Brain microvascular endothelial cell (primary cell): Measurements from ENCODE around the gene MYO9A.

Source experiments
- DNase-seq: peaks from one replicate; pipeline ENCODE4 v3.0.0-alpha.2; 2020
- H3K27ac ChIP-seq: fragments of 250-450 bp; sonication (Bioruptor Pico); 2 replicates; pipeline ENCODE4 v1.5.1; 2020; ENCODE audit warnings: mild to moderate bottlenecking, moderate library complexity
- H3K27me3 ChIP-seq: fragments of 250-450 bp; sonication (Bioruptor Pico); replicated peaks from 2 replicates; pipeline ENCODE4 v1.5.1; 2020; ENCODE audit warnings: mild to moderate bottlenecking
- H3K36me3 ChIP-seq: fragments of 250-450 bp; sonication (Bioruptor Pico); replicated peaks from 2 replicates; pipeline ENCODE4 v1.5.1; 2020; ENCODE audit warnings: mild to moderate bottlenecking
- H3K4me3 ChIP-seq: 2 replicates; pipeline ENCODE4 v1.5.1; 2011; ENCODE audit warnings: low read depth, mild to moderate bottlenecking, control low read depth, low read length, moderate library complexity
- in situ Hi-C: cut with HindIII; loops from 2 replicates; pipeline ENCODE4 v1.10.0; 2017; ENCODE audit warnings: low sequenced_read_pairs, low pct_ligation_motif_present
- TF ChIP-seq, protein P1 (sequence below): IDR thresholded peaks from 2 replicates; pipeline ENCODE4 v1.5.1; 2011; ENCODE audit warnings: low read depth, mild to moderate bottlenecking, moderate library complexity, low read length, control low read depth, inconsistent platforms; ENCODE audit errors: missing control alignments

MYO9A gene

GRCh38 chr15:71786673-71787072 lies 331.3 kb downstream of the MYO9A start:
- TF ChIP-seq, protein P1, sequence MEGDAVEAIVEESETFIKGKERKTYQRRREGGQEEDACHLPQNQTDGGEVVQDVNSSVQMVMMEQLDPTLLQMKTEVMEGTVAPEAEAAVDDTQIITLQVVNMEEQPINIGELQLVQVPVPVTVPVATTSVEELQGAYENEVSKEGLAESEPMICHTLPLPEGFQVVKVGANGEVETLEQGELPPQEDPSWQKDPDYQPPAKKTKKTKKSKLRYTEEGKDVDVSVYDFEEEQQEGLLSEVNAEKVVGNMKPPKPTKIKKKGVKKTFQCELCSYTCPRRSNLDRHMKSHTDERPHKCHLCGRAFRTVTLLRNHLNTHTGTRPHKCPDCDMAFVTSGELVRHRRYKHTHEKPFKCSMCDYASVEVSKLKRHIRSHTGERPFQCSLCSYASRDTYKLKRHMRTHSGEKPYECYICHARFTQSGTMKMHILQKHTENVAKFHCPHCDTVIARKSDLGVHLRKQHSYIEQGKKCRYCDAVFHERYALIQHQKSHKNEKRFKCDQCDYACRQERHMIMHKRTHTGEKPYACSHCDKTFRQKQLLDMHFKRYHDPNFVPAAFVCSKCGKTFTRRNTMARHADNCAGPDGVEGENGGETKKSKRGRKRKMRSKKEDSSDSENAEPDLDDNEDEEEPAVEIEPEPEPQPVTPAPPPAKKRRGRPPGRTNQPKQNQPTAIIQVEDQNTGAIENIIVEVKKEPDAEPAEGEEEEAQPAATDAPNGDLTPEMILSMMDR = no peak
- H3K36me3 ChIP-seq = no peaks in the 10 kb centered on the region
- in situ Hi-C loops = no loop called here
- no peaks in the 10 kb centered on the region for H3K27me3 ChIP-seq
- no peak overlapping the region for H3K4me3 ChIP-seq
- DNase-seq = no peak
- H3K27ac ChIP-seq = no peak overlapping the region

GRCh38 chr15:71785996-71786395 lies 332.0 kb downstream of the MYO9A start:
- no peak overlapping the region for H3K4me3 ChIP-seq
- no peak for DNase-seq
- TF ChIP-seq, protein P1 = no peak
- no peaks in the 10 kb centered on the region for H3K27me3 ChIP-seq
- H3K27ac ChIP-seq = no peak overlapping the region
- in situ Hi-C loops = no loop called here
- H3K36me3 ChIP-seq = no peaks in the 10 kb centered on the region

DNA sequence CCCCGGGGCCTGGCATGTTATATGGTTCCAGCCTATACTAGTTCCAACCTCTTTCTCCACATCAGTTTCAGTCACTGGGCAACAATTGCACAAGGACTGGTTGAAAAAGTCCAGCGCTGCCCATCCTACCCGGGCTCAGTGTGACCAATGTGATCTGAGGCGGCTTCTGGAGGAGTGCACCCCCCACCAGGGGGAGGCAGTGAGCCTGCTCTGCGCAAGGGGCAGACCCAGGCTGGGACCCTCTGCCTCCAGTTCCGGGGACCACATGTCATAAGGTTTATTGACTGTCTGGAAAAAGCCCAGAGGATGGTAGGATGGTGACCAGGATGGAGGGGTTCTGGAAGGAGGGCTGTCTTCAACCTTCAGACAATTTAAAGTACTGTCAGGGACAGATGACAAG lies 333.2 kb downstream of the MYO9A start:
- TF ChIP-seq, protein P1 = peak; percentile 67
- no peaks in the 10 kb centered on the region for H3K36me3 ChIP-seq
- H3K4me3 ChIP-seq = no peak overlapping the region
- H3K27me3 ChIP-seq = no peaks in the 10 kb centered on the region
- no peak for DNase-seq
- H3K27ac ChIP-seq = no peak overlapping the region
- in situ Hi-C loops = no loop called here

- DNase-seq = no peak
- TF ChIP-seq, protein P1 = no peak
- H3K27ac ChIP-seq = no peak overlapping the region
- no peaks in the 10 kb centered on the region for H3K27me3 ChIP-seq
- in situ Hi-C loops = no loop called here
- H3K36me3 ChIP-seq = no peaks in the 10 kb centered on the region
- no peak overlapping the region for H3K4me3 ChIP-seq
Observed at GRCh38 chr15:71782422-71783165, 335.4 kb downstream of the MYO9A start.

DNA sequence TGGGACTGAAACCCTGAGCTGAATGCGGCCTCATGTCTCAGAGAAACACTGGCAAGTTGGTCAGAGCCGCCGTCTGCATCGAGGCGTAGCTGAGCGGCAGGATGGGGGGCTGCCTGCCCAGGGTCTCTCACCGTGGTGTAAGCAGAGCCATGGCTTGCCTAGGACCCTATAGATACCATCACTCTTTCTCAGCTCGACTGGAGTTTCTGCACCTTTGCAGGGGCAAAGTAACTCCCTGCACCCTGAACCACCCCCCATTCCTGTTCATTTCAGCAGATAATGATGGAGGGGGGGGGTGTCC lies 336.0 kb downstream of the MYO9A start:
- in situ Hi-C loops = no loop called here
- Histone ChIP-seq H3K27ac (no peak overlapping the region), H3K36me3 (no peaks in the 10 kb centered on the region), H3K27me3 (no peaks in the 10 kb centered on the region), H3K4me3 (no peak overlapping the region)
- TF ChIP-seq, protein P1 = no peak
- DNase-seq = no peak
